B cell (primary cell): ENCODE data around the gene KRTAP10-5. TPM values are rescaled to one million over a fixed set of nuclear protein-coding genes. Genes with fewer than 3 reads are reported as not detected.

ENCODE experiments used
- ATAC-seq: fragments of 200-7000 bp; cut with Tn5 transposase; one replicate; pipeline ENCODE4 v1.10.0; 2021; ENCODE audit warnings: low read depth, mild to moderate bottlenecking, moderate number of reproducible peaks, moderate library complexity
- CTCF ChIA-PET: fragments of 350-600 bp; sonication (Branson Sonifier 250); formaldehyde crosslinking; loops from one replicate; lab custom pipeline; 2021; ENCODE audit warnings: antibody characterized with exemption, inconsistent platforms; lab: Charles Lee
- POLR2A ChIA-PET: fragments of 350-600 bp; sonication (Branson Sonifier 250); formaldehyde crosslinking; loops from one replicate; lab custom pipeline; 2021; ENCODE audit warnings: antibody characterized with exemption; lab: Charles Lee
- DNase-seq: peaks from one replicate; pipeline ENCODE4 v3.0.0; 2013
- H2AFZ ChIP-seq: 2 replicates; pipeline ENCODE4 v1.6.1; 2012; ENCODE audit warnings: mild to moderate bottlenecking, low read depth, low read length; ENCODE audit not compliant: insufficient read depth, poor library complexity, severe bottlenecking
- H3K27ac ChIP-seq, 2 donors: 1 replicate in 1 of 2; 2 replicates in 1 of 2; pipeline ENCODE4 v1.5.1; 2012 to 2013; ENCODE audit warnings: low read length in 2 of 2, mild to moderate bottlenecking in 2 of 2, moderate library complexity in 1 of 2
- H3K27me3 ChIP-seq, 4 experiments: fragments of 200-600 bp in 1 of 4; sonication (generic) in 1 of 4; replicated peaks in 1 of 4; 1 replicate in 2 of 4; 2 replicates in 2 of 4; pipeline versions ENCODE4 v1.6.1 to v1.7.0; 2013 to 2016; ENCODE audit warnings: low read length in 3 of 4, mild to moderate bottlenecking in 2 of 4, mixed read lengths in 1 of 4, moderate library complexity in 1 of 4; ENCODE audit not compliant: insufficient read depth in 4 of 4, control insufficient read depth in 3 of 4; ENCODE audit errors: control extremely low read depth in 1 of 4
- H3K36me3 ChIP-seq, 2 experiments: replicated peaks in 1 of 2; 1 replicate in 1 of 2; 2 replicates in 1 of 2; pipeline versions ENCODE4 v1.6.1 to v1.7.1; 2013; ENCODE audit warnings: low read length in 1 of 2; ENCODE audit not compliant: insufficient read depth in 2 of 2, control insufficient read depth in 1 of 2; ENCODE audit errors: control extremely low read depth in 1 of 2, extremely low read depth in 1 of 2
- H3K4me1 ChIP-seq, 2 donors: fragments of 200-600 bp in 1 of 2; sonication (generic) in 1 of 2; 1 replicate in 1 of 2; 2 replicates in 1 of 2; pipeline versions ENCODE4 v1.5.1 to v1.6.1; 2013 to 2017; ENCODE audit warnings: low read length in 2 of 2; ENCODE audit not compliant: control insufficient read depth in 2 of 2, insufficient read depth in 2 of 2
- H3K4me2 ChIP-seq: replicated peaks from 2 replicates; pipeline ENCODE3; 2012; ENCODE audit warnings: mild to moderate bottlenecking, low read depth, low read length; ENCODE audit not compliant: poor library complexity, severe bottlenecking
- H3K4me3 ChIP-seq, 5 experiments: fragments of 200-600 bp in 1 of 5; sonication (generic) in 1 of 5; 1 replicate in 3 of 5; 2 replicates in 2 of 5; pipeline versions ENCODE4 v1.5.1 to v1.7.0; 2011 to 2016; ENCODE audit warnings: low read length in 4 of 5, mild to moderate bottlenecking in 4 of 5, low read depth in 2 of 5, control low read depth in 1 of 5, moderate library complexity in 1 of 5; ENCODE audit not compliant: insufficient read depth in 1 of 5; ENCODE audit errors: control extremely low read depth in 1 of 5, extremely low read depth in 1 of 5
- H3K79me2 ChIP-seq: fragments of 200-600 bp; sonication (generic); one replicate; pipeline ENCODE4 v1.6.0; 2016; ENCODE audit warnings: low read length; ENCODE audit not compliant: control insufficient read depth, insufficient read depth
- H3K9ac ChIP-seq: fragments of 200-600 bp; sonication (generic); 2 replicates; pipeline ENCODE4 v1.6.1; 2017; ENCODE audit warnings: mild to moderate bottlenecking, low read length, moderate library complexity
- H3K9me3 ChIP-seq, 3 donors: one replicate each; pipeline versions ENCODE4 v1.6.1 to v1.7.1; 2013; ENCODE audit warnings: low read length in 2 of 3; ENCODE audit not compliant: control insufficient read depth in 2 of 3, insufficient read depth in 1 of 3; ENCODE audit errors: control extremely low read depth in 1 of 3
- H4K20me1 ChIP-seq: 2 replicates; pipeline ENCODE4 v1.6.0; 2012; ENCODE audit warnings: mild to moderate bottlenecking, low read length; ENCODE audit not compliant: insufficient read depth, control insufficient read depth, poor library complexity, severe bottlenecking
- H3K27ac Mint-ChIP-seq: one replicate; pipeline ENCODE4 v1.8.0; 2021; ENCODE audit warnings: mixed read lengths
- H3K27me3 Mint-ChIP-seq: one replicate; pipeline ENCODE4 v1.8.0; 2021; ENCODE audit warnings: mixed read lengths
- H3K4me1 Mint-ChIP-seq: one replicate; pipeline ENCODE4 v1.8.0; 2021; ENCODE audit warnings: mixed read lengths
- H3K4me3 Mint-ChIP-seq: one replicate; pipeline ENCODE4 v1.8.0; 2021; ENCODE audit warnings: mixed read lengths
- H3K9me3 Mint-ChIP-seq: one replicate; pipeline ENCODE4 v1.8.0; 2022; ENCODE audit warnings: mixed read lengths; ENCODE audit not compliant: insufficient read depth
- CTCF ChIP-seq: fragments of 200-600 bp; IDR thresholded peaks from one replicate; pipeline ENCODE4 v1.8.0; 2022; ENCODE audit warnings: antibody characterized with exemption, mild to moderate bottlenecking
- EZH2 ChIP-seq: IDR thresholded peaks from 2 replicates; pipeline ENCODE4 v1.6.1; 2012; ENCODE audit warnings: borderline replicate concordance, low read depth, mild to moderate bottlenecking, moderate library complexity, low read length; ENCODE audit not compliant: insufficient read depth, poor library complexity, severe bottlenecking
- WGBS: methylation state at CpG from one replicate; pipeline ENCODE4 v1.1.5; 2013; ENCODE audit warnings: missing lambda C conversion rate; ENCODE audit not compliant: insufficient coverage; 5-methylcytosine and 5-hydroxymethylcytosine counted together
- intact Hi-C: fragments of 100-400 bp; cut with micrococcal nuclease; formaldehyde crosslinking; loops from one replicate; pipeline ENCODE4 v1.10.0; 2022
- polyA plus RNA-seq: library from polyadenylated mRNA; depleted of rRNA; stranded (reverse); fragments of >200 nt; gene quantifications from 2 replicates; pipeline ENCODE4 v1.2.3, GENCODE V29; 2012
- total RNA-seq, 2 donors: library from RNA; stranded (reverse); fragments of 120-200 nt in 1 of 2; gene quantifications; 1 replicate in 1 of 2; 2 replicates in 1 of 2; pipeline versions ENCODE4 v1.2.3 to v1.2.4, GENCODE V29; 2013 to 2022

Gene KRTAP10-5
- total and polyA plus RNA-seq, 2 donors (not counting 1 experiment from before 2014, with no cell fraction given) = not detected

- Histone ChIP-seq H3K9ac (no peak overlapping the region), H2AFZ (no peak overlapping the region), H4K20me1 (no peaks in the 10 kb centered on the region), H3K79me2 (no peaks in the 10 kb centered on the region), H3K4me3 (no peak overlapping the region), H3K4me1 (peaks cover 7 to 9% of the 10 kb centered on the region in 2 donors), H3K36me3 (no peaks in the 10 kb centered on the region), H3K27ac (no peak overlapping the region), H3K9me3 (peaks cover 0 to 31% (median 20%) of the 10 kb centered on the region in 3 donors), H3K27me3 (peaks cover 0 to 17% (median 0%) of the 10 kb centered on the region in 4 experiments), H3K4me2 (no peak overlapping the region)
- DNase-seq (no peak), ATAC-seq (no peak)
- intact Hi-C loops = no loop called here
- Mint-ChIP-seq H3K4me3 (no peak overlapping the region), H3K27ac (no peak overlapping the region), H3K27me3 (peaks cover 7% of the 10 kb centered on the region), H3K9me3 (peaks cover 21% of the 10 kb centered on the region), H3K4me1 (peaks cover 8% of the 10 kb centered on the region)
- ChIA-PET CTCF (no interaction called here), POLR2A (no interaction called here)
- no peak for TF ChIP-seq EZH2
- no peak for TF ChIP-seq CTCF
These were observed 43.2 kb upstream of the KRTAP10-5 start for GRCh38 chr21:44623575-44623974.

- Mint-ChIP-seq H3K4me1 (peaks cover 14% of the 10 kb centered on the region), H3K9me3 (peaks cover 22% of the 10 kb centered on the region), H3K27me3 (peaks cover 3% of the 10 kb centered on the region), H3K4me3 (no peak overlapping the region), H3K27ac (no peak overlapping the region)
- 94% methylated on average over 5 of the region's 6 CpGs for WGBS
- H3K36me3 ChIP-seq = no peaks in the 10 kb centered on the region
- TF ChIP-seq EZH2 (no peak), CTCF (no peak)
- H3K79me2 ChIP-seq = no peaks in the 10 kb centered on the region
- no peak for ATAC-seq
- H3K9ac ChIP-seq = no peak overlapping the region
- H3K4me1 ChIP-seq = peaks cover 11 to 13% of the 10 kb centered on the region in 2 donors
- DNase-seq = no peak
- no peak overlapping the region for H2AFZ ChIP-seq
- peaks cover 0 to 25% (median 20%) of the 10 kb centered on the region in 3 donors for H3K9me3 ChIP-seq
- peaks cover 0 to 3% (median 0%) of the 10 kb centered on the region in 4 experiments for H3K27me3 ChIP-seq
- CTCF ChIA-PET = no interaction called here
- H3K4me2 ChIP-seq = no peak overlapping the region
- H3K4me3 ChIP-seq = no peak overlapping the region
- no peak overlapping the region for H3K27ac ChIP-seq
- POLR2A ChIA-PET = no interaction called here
- intact Hi-C loops = no loop called here
- H4K20me1 ChIP-seq = no peaks in the 10 kb centered on the region
These were observed 39.5 kb upstream of the KRTAP10-5 start for GRCh38 chr21:44619886-44620285.
